ENCODE data around the gene STAG2.
"Not testable (repeated sequence)": the region's sequence is repeated elsewhere in the genome, so short reads cannot be mapped to it uniquely, and the experiment has no call there.

STAG2 gene

DNA sequence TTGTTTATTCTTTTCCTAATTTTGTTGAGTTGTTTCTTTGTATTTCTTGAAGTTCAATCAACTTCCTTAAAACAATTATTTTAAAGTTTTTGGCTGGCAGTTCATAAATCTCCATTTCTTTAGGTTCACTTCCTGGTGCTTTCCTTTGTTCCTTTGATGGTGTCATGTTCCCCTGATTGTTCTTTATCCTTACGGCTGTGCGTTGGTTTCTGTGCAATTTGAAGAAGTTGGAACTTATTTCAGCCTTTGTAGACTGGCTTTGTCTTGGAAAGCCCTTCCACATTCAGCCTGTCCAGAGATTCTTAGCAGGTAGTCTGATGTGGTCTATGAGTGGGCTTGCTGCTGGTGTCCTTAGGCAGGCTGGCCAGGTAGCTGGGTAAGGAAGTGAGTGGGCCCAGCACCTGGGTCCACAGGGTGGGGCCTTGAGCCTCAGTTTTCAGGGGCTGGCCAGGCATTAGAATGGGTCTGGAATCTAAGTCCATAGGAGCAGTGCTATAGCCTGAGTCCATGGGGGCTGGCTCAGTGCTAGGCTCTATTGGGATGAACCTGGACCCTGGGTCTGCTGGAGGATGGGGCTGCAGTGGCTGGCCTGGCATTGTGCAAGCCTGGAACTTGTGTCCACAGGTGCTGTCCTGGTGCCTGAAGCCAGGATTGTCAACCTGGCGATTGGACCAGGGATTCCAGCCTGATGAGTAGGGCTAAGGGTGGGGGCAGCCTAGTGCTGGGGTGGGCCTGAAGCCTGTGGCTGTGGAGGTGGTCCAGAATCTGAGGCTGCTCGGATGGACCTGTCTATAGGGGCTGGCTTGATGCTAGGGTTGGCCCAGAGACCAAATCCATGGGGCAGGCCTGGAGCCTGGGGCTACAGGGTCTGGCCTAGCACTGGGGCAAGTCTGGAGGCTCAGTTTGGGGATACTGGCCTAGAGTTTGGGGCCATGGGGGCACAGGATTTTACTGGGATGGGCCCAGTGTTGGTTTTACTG, 152.4 kb downstream of the STAG2 start:
- H3K4me3 ChIP-seq (ENCODE audit: low read depth, low read length) = no peak overlapping the region
- ChIA-PET CTCF (no interaction called here), POLR2A (no interaction called here)
- DNase-seq (ENCODE audit: low read depth, low spot score) = no peak
- TF ChIP-seq, protein P1, sequence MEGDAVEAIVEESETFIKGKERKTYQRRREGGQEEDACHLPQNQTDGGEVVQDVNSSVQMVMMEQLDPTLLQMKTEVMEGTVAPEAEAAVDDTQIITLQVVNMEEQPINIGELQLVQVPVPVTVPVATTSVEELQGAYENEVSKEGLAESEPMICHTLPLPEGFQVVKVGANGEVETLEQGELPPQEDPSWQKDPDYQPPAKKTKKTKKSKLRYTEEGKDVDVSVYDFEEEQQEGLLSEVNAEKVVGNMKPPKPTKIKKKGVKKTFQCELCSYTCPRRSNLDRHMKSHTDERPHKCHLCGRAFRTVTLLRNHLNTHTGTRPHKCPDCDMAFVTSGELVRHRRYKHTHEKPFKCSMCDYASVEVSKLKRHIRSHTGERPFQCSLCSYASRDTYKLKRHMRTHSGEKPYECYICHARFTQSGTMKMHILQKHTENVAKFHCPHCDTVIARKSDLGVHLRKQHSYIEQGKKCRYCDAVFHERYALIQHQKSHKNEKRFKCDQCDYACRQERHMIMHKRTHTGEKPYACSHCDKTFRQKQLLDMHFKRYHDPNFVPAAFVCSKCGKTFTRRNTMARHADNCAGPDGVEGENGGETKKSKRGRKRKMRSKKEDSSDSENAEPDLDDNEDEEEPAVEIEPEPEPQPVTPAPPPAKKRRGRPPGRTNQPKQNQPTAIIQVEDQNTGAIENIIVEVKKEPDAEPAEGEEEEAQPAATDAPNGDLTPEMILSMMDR (IDR thresholded peaks at IDR 0.05; ENCODE audit: insufficient read depth, low read length, missing control alignments) = no peak

DNA sequence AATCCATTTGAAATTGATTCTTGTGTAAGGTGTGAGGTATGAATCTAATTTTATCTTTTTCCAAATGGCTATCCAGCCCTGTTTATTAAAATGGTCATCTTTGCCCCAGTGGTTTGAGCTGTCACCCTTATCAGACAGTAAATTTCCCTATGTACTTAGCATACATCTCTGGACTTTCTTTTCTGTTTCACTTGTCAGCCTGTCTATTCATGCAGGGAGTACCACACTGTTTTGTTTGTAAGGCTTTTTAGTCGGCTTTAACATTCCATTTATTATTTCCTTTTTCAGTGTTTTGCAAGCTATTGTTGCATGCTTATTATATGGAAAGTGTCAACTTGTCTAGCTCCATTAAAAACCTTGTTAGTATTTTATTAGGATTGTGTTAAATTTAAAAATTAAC, 155.8 kb downstream of the STAG2 start:
- H3K4me3 ChIP-seq (ENCODE audit: low read depth, low read length) = no peak overlapping the region
- CTCF ChIA-PET = no interaction called here
- POLR2A ChIA-PET = no interaction called here
- TF ChIP-seq, protein P1 (IDR thresholded peaks at IDR 0.05; ENCODE audit: insufficient read depth, low read length, missing control alignments) = no peak
- no peak for DNase-seq (ENCODE audit: low read depth, low spot score)

DNA sequence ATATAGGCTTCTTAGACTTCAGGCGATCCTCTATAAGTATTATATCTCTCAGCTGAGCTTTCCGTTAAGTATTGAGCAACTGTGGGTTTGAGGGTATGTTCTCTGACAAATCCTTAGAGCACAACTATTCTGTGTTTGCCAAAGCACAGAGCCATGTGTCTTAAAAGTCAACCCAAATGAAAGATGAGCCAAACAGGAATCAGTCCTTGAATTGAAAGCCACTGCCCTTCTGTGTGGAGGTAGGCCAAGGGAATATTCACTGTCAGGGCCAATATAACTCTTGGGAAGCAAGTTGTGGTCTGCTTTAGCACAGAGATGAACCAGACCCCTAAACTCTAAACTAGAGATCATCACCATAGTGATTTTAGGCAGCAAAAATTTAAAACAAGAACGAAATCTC, 164.0 kb downstream of the STAG2 start:
- CTCF ChIA-PET = no interaction called here
- DNase-seq (ENCODE audit: low read depth, low spot score) = no peak
- TF ChIP-seq, protein P1 (IDR thresholded peaks at IDR 0.05; ENCODE audit: insufficient read depth, low read length, missing control alignments) = no peak
- H3K4me3 ChIP-seq (ENCODE audit: low read depth, low read length) = no peak overlapping the region
- POLR2A ChIA-PET = no interaction called here

DNA sequence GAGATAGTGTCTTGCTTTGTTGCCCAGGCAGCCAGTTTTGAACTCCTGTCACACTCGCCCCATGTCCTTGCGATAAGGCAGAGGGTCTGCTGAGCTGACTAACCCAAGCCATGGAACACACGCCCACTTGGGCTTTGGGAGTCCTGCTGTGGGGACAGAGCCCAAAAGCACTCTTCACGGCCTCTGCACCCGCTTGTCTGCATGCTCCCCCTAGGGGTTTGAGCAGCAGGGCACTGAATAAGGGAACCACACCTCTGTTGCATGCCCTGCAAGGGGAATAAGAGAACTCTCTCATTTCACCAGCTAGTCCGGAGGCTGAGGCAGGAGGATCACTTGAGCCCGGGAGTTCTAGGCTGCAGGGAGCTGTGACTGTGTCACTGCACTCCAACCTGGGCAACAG, 166.0 kb downstream of the STAG2 start:
- CTCF ChIA-PET = no interaction called here
- POLR2A ChIA-PET = no interaction called here
- TF ChIP-seq, protein P1 (IDR thresholded peaks at IDR 0.05; ENCODE audit: insufficient read depth, low read length, missing control alignments) = no peak
- no peak for DNase-seq (ENCODE audit: low read depth, low spot score)
- no peak overlapping the region for H3K4me3 ChIP-seq (ENCODE audit: low read depth, low read length)

DNA sequence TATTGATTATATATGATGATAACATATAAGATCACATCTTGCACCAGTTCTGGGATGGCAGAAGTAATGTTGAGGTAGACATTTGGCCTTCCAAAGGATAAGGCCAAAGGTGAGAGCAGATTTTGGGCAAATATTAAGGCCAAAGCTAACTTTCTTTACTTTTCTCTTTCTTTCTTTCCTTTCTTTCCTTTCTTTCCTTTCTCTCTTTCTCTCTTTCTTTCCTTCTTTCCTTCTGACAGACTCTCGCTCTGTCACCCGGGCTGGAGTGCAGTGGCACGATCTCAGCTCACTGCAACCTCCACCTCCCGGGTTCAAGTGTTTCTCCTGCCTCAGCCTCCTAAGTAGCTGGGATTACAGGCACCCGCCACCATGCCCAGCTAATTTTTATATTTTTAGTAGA, 170.9 kb downstream of the STAG2 start:
- DNase-seq (ENCODE audit: low read depth, low spot score); POLR2A ChIA-PET; H3K4me3 ChIP-seq (ENCODE audit: low read depth, low read length); CTCF ChIA-PET: not testable (repeated sequence)

DNA sequence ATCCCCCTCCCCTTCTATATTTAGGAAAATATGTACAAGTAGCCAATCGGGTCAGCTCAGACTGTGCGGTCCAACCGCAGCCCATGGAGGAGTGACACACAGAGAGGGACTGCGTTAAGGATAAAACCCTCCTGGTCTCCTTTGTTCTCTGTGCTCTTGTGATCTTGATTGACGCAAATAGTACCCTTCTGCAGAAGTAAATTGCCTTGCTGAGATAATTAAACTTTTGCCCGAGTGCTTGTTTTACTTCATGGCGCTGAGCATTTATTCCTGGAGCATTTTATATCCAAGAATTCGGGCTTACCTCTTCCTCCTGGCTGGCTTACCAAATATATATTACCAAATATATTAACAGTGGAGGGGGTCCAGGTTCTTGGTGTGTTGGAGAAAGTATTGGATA, 184.2 kb downstream of the STAG2 start:
- no peak overlapping the region for H3K4me3 ChIP-seq (ENCODE audit: low read depth, low read length)
- CTCF ChIA-PET = no interaction called here
- no peak for DNase-seq (ENCODE audit: low read depth, low spot score)
- TF ChIP-seq, protein P1 (IDR thresholded peaks at IDR 0.05; ENCODE audit: insufficient read depth, low read length, missing control alignments) = no peak
- POLR2A ChIA-PET = no interaction called here

DNA sequence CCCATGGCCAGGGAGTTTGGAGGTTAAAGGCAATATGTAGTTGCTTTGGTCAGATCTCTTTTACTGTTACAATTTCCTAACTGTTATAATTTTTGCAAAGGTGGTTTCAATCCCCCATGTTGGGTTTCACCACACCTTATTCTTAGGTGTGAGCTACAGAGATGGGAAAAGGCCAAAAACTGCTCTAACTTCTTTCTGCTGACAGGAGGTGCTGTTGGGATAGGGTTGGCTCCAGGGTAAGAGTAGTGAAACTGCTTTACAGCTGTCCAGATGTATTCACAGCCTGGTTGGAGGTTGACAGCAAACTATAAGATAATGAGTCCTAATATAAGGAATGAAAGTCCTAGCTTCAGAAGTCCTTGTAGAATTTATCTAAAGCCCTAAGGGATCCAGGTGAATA, 189.7 kb downstream of the STAG2 start:
- DNase-seq (ENCODE audit: low read depth, low spot score) = no peak
- CTCF ChIA-PET = no interaction called here
- H3K4me3 ChIP-seq (ENCODE audit: low read depth, low read length) = no peak overlapping the region
- TF ChIP-seq, protein P1 (IDR thresholded peaks at IDR 0.05; ENCODE audit: insufficient read depth, low read length, missing control alignments) = no peak
- POLR2A ChIA-PET = no interaction called here

Data from AG04449 (cell line).